GM18909 (cell line): ENCODE measurements around the gene DAZAP2.
"Not testable (repeated sequence)": the region's sequence is repeated elsewhere in the genome, so short reads cannot be mapped to it uniquely, and the experiment has no call there.

Experiments
- ATAC-seq: cut with Tn5 transposase; IDR thresholded peaks from one replicate; pipeline ENCODE4 v1.9.1; 2021; ENCODE audit warnings: mild to moderate bottlenecking; ENCODE audit not compliant: unreplicated experiment, poor library complexity

Gene DAZAP2

DNA sequence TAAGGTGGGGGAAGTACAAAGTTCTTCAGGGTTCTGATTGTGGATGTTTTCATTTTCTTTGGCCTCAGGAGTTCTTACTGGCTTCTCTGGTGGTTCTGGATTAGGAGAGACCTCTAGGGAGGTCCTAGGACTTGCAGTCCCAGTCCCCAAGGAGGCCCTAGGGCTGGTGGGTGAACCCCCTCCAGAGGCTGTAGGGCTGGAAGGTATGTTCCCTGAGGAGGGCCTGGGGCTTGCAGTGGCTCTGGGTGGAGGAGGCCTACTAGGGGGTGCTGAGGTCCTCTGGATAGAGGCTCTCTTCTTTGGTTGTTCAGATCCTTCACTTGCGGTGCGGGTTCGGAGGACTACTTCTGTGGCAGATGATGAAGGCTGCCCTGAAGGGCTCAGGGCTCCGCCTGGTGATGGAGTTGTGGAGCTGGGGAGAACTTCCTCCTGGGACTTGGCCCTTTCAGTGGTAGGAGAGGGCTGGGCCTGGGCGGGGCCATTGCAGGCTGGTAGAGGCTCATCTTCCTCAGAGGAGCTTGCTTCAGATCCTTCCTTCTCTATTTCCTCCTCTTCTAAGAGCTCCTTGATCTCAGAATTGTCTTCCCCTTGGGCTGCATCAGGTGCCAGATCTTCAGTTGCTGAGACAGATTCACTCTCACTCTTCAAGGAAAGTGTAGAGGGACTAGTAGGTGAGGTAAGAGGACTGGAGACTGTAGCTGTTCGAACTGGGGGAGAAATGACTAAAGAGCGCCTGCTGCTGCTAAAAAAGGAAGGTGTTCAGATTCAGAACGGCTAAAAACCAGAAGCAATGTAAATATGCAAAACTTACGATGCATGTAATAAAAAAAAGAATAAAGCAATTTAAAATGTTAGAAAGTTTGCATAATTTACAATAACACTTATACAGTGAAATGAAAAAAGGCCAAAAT, 53.2 kb downstream of the DAZAP2 start:
- not testable (repeated sequence) for ATAC-seq
